H1 (cell line): Measurements from ENCODE around the gene CSAD. TPM values are rescaled to one million over a fixed set of nuclear protein-coding genes. Genes with fewer than 3 reads are reported as not detected.

Experiments
- CTCF ChIA-PET: fragments of 300-600 bp; sonication (Branson Sonifier 250); formaldehyde crosslinking; loops from one replicate; lab custom pipeline; 2021; ENCODE audit not compliant: partially characterized antibody; lab: Charles Lee
- POLR2A ChIA-PET: fragments of 300-600 bp; sonication (Branson Sonifier 250); formaldehyde crosslinking; loops from one replicate; lab custom pipeline; 2021; ENCODE audit warnings: inconsistent platforms; ENCODE audit not compliant: partially characterized antibody; lab: Charles Lee
- DNase-seq, 2 experiments: peaks; one replicate each; pipeline versions ENCODE4 v3.0.0 to v3.0.0-alpha.2; 2010 to 2022; ENCODE audit warnings: low spot score in 2 of 2, low read depth in 1 of 2, mixed read lengths in 1 of 2
- FAIRE-seq: peaks from 2 replicates; lab custom pipeline; 2011; peaks lifted over from hg19 to GRCh38; lab: Jason Lieb, UNC
- H2AFZ ChIP-seq: 2 replicates; pipeline ENCODE4 v1.8.1; 2012; ENCODE audit warnings: low read length, inconsistent platforms
- H2AK5ac ChIP-seq: 2 replicates; pipeline ENCODE4 v1.6.1; 2013; ENCODE audit warnings: low read depth, low read length
- H2BK120ac ChIP-seq: replicated peaks from 2 replicates; pipeline ENCODE3; 2013; ENCODE audit warnings: low read depth, low read length, inconsistent platforms
- H2BK12ac ChIP-seq: 2 replicates; pipeline ENCODE4 v1.6.1; 2013; ENCODE audit warnings: low read depth, low read length
- H2BK15ac ChIP-seq: 2 replicates; pipeline ENCODE4 v1.6.1; 2013; ENCODE audit warnings: low read length
- H2BK20ac ChIP-seq: 2 replicates; pipeline ENCODE4 v1.6.1; 2013; ENCODE audit warnings: low read length
- H2BK5ac ChIP-seq: 2 replicates; pipeline ENCODE4 v1.6.1; 2013; ENCODE audit warnings: low read depth, low read length
- H3K14ac ChIP-seq: 2 replicates; pipeline ENCODE4 v1.6.1; 2013; ENCODE audit warnings: inconsistent platforms; ENCODE audit not compliant: insufficient read length
- H3K18ac ChIP-seq: 2 replicates; pipeline ENCODE4 v1.6.1; 2013; ENCODE audit warnings: low read length; ENCODE audit errors: extremely low read depth
- H3K23ac ChIP-seq: 2 replicates; pipeline ENCODE4 v1.6.1; 2013; ENCODE audit warnings: inconsistent platforms; ENCODE audit not compliant: insufficient read length
- H3K23me2 ChIP-seq: 2 replicates; pipeline ENCODE4 v1.6.1; 2013; ENCODE audit warnings: low read depth, low read length
- H3K27ac ChIP-seq: 2 replicates; pipeline ENCODE4 v1.6.1; 2011; ENCODE audit warnings: low read depth, low read length, inconsistent platforms
- H3K27me3 ChIP-seq, 4 experiments: replicated peaks in 1 of 4; 1 replicate in 1 of 4; 2 replicates in 3 of 4; pipeline versions ENCODE4 v1.6.1 to v1.8.1; 2011 to 2013; ENCODE audit warnings: low read length in 3 of 4, mild to moderate bottlenecking in 3 of 4, inconsistent platforms in 2 of 4, mixed read lengths in 2 of 4, moderate library complexity in 1 of 4; ENCODE audit not compliant: control insufficient read depth in 3 of 4, insufficient read depth in 3 of 4; ENCODE audit errors: extremely low read depth in 1 of 4
- H3K36me3 ChIP-seq, 4 experiments: 2 replicates each; pipeline versions ENCODE4 v1.6.1 to v1.8.1; 2011 to 2013; ENCODE audit warnings: mild to moderate bottlenecking in 4 of 4, low read length in 3 of 4, moderate library complexity in 2 of 4, control low read depth in 1 of 4, inconsistent platforms in 1 of 4; ENCODE audit not compliant: insufficient read depth in 4 of 4, control insufficient read depth in 2 of 4
- H3K4ac ChIP-seq: replicated peaks from 2 replicates; pipeline ENCODE3; 2013; ENCODE audit warnings: low read length, low read depth, mixed read lengths, inconsistent platforms; ENCODE audit not compliant: insufficient read length
- H3K4me1 ChIP-seq, 4 experiments: replicated peaks in 1 of 4; 1 replicate in 1 of 4; 2 replicates in 3 of 4; pipeline versions ENCODE4 v1.6.1 to v1.8.1; 2011 to 2013; ENCODE audit warnings: low read length in 3 of 4, inconsistent platforms in 2 of 4, mixed read lengths in 1 of 4; ENCODE audit not compliant: insufficient read depth in 4 of 4, control insufficient read depth in 3 of 4
- H3K4me2 ChIP-seq, 2 experiments: 2 replicates each; pipeline versions ENCODE4 v1.6.1 to v1.8.1; 2011 to 2013; ENCODE audit warnings: low read depth in 2 of 2, low read length in 2 of 2, control low read depth in 1 of 2, inconsistent platforms in 1 of 2, mild to moderate bottlenecking in 1 of 2; ENCODE audit not compliant: insufficient read depth in 1 of 2
- H3K4me3 ChIP-seq, 4 experiments: fragments of 200-600, 300-600 bp in 1 of 4; sonication (generic), shearing (Covaris generic), sonication (Bioruptor Twin) in 1 of 4; 2 replicates each; pipeline versions ENCODE4 v1.5.1 to v1.8.1; 2011 to 2016; ENCODE audit warnings: low read length in 4 of 4, low read depth in 3 of 4, control low read depth in 2 of 4, inconsistent platforms in 2 of 4, mild to moderate bottlenecking in 2 of 4, mixed read lengths in 1 of 4, moderate library complexity in 1 of 4; ENCODE audit not compliant: insufficient read depth in 2 of 4; ENCODE audit errors: extremely low read depth in 1 of 4
- H3K56ac ChIP-seq: replicated peaks from 2 replicates; pipeline ENCODE3; 2013; ENCODE audit warnings: low read depth, mild to moderate bottlenecking, mixed read lengths, low read length, inconsistent platforms; ENCODE audit not compliant: insufficient read length
- H3K79me1 ChIP-seq: 2 replicates; pipeline ENCODE4 v1.6.1; 2013; ENCODE audit warnings: low read depth, low read length, control low read depth
- H3K79me2 ChIP-seq, 2 experiments: 2 replicates each; pipeline versions ENCODE4 v1.6.1 to v1.8.1; 2012 to 2013; ENCODE audit warnings: low read length in 2 of 2, mild to moderate bottlenecking in 2 of 2, inconsistent platforms in 1 of 2; ENCODE audit not compliant: insufficient read depth in 2 of 2, control insufficient read depth in 1 of 2
- H3K9ac ChIP-seq, 4 experiments: replicated peaks in 1 of 4; 1 replicate in 1 of 4; 2 replicates in 3 of 4; pipeline versions ENCODE4 v1.6.1 to v1.8.1; 2011 to 2013; ENCODE audit warnings: low read depth in 3 of 4, low read length in 3 of 4, control low read depth in 2 of 4, mild to moderate bottlenecking in 2 of 4, moderate library complexity in 2 of 4, inconsistent platforms in 1 of 4; ENCODE audit errors: extremely low read depth in 1 of 4
- H3K9me3 ChIP-seq, 2 experiments: 2 replicates each; pipeline versions ENCODE4 v1.6.1 to v1.8.1; 2012 to 2013; ENCODE audit warnings: mild to moderate bottlenecking in 2 of 2, moderate library complexity in 2 of 2, control low read depth in 1 of 2, inconsistent platforms in 1 of 2, low read depth in 1 of 2, low read length in 1 of 2, mixed read lengths in 1 of 2; ENCODE audit not compliant: insufficient read depth in 2 of 2
- H4K20me1 ChIP-seq, 2 experiments: replicated peaks in 1 of 2; 2 replicates each; pipeline versions ENCODE3 to v1.8.1; 2011 to 2013; ENCODE audit warnings: inconsistent platforms in 2 of 2, low read length in 2 of 2, mild to moderate bottlenecking in 1 of 2; ENCODE audit not compliant: insufficient read depth in 2 of 2, control insufficient read depth in 1 of 2
- H4K5ac ChIP-seq: 2 replicates; pipeline ENCODE4 v1.6.1; 2013; ENCODE audit warnings: low read length, low read depth, mixed read lengths, inconsistent platforms; ENCODE audit not compliant: insufficient read length
- H4K8ac ChIP-seq: 2 replicates; pipeline ENCODE4 v1.8.0; 2013; ENCODE audit warnings: mild to moderate bottlenecking, moderate library complexity, low read length, inconsistent platforms; ENCODE audit not compliant: insufficient read depth; ENCODE audit errors: extremely low read depth
- H4K91ac ChIP-seq: replicated peaks from 2 replicates; pipeline ENCODE3; 2013; ENCODE audit warnings: low read length, mixed read lengths, inconsistent platforms; ENCODE audit not compliant: insufficient read length
- WGBS, 2 experiments: shearing (Covaris generic) in 1 of 2; methylation state at CpG; one replicate each; pipeline versions ENCODE4 v1.1.6 to v1.1.7; 2013 to 2015; ENCODE audit warnings: low lambda C conversion rate in 2 of 2, mixed read lengths in 2 of 2, inconsistent platforms in 1 of 2, low coverage in 1 of 2, missing lambda C conversion rate in 1 of 2; ENCODE audit not compliant: insufficient replicate concordance in 2 of 2, insufficient coverage in 1 of 2, insufficient read length in 1 of 2; ENCODE audit errors: extremely low coverage in 1 of 2, missing lambda C conversion rate in 1 of 2; 5-methylcytosine and 5-hydroxymethylcytosine counted together
- polyA plus RNA-seq, 7 experiments: library from polyadenylated mRNA; depleted of rRNA in 3 of 7; stranded (reverse) in 5 of 7; unstranded in 2 of 7; fragments of >200 nt in 5 of 7; fragments of 200-250 nt in 2 of 7; gene quantifications; 1 replicate in 5 of 7; 2 replicates in 1 of 7; 4 replicates in 1 of 7; pipeline versions ENCODE4 v1.2.1 to v1.2.3, GENCODE V29; 2011 to 2013; ENCODE audit warnings: missing spikeins in 2 of 7, mixed read lengths in 2 of 7
- total RNA-seq: library from RNA; stranded (reverse); fragmentation: NEBNext Ultra II Directional; extraction: Animal tissue kit (Norgen Biotek cat#: 25700); gene quantifications from 2 replicates; pipeline ENCODE4 v1.2.1, GENCODE V29; 2021

CSAD gene
- total and polyA plus RNA-seq, 2 of the 8 experiments (the other 6 are each of a cell fraction or from before 2014, with no cell fraction given): 8.8 to 11.3 TPM

- POLR2A ChIA-PET: interaction anchor here (0.9 to 1.1 kb wide), 3 partner anchors 41 to 136 kb away, joined by 4 to 5 read pairs (median 4); partner anchors contain the start of gene AAAS
- H2BK20ac ChIP-seq: no peak overlapping the region
- no peak overlapping the region for H2BK12ac ChIP-seq
- no peaks in the 10 kb centered on the region for H3K9me3 ChIP-seq
- CTCF ChIA-PET: interaction anchor here (0.7 to 11.1 kb wide), 11 partner anchors 8 to 136 kb away, joined by 3 to 164 read pairs (median 5); partner anchors contain the start of genes AAAS and ITGB7
- no peak overlapping the region for H3K4me3 ChIP-seq
- no peak overlapping the region; the same call in 1 of the 2 replicates for H4K8ac ChIP-seq
- DNase-seq: no peak
- H3K27me3 ChIP-seq: no peaks in the 10 kb centered on the region
- H3K23ac ChIP-seq: no peak overlapping the region
- H2BK15ac ChIP-seq: no peak overlapping the region
- peaks cover 2% of the 10 kb centered on the region; the same call in 1 of the 2 replicates for H3K79me1 ChIP-seq
- no peak for FAIRE-seq
- 84% methylated on average over 3 of the region's 3 CpGs; no CpG with 5 or more reads in 1 of the 2 experiments for WGBS, 2 experiments
- no peak overlapping the region for H3K4ac ChIP-seq
- peaks cover 12 to 56% (median 36%) of the 10 kb centered on the region in 4 experiments for H3K36me3 ChIP-seq
- H3K18ac ChIP-seq: no peak overlapping the region
- H2AFZ ChIP-seq: no peak overlapping the region
- no peak overlapping the region for H3K27ac ChIP-seq
- no peak overlapping the region for H4K91ac ChIP-seq
- H4K5ac ChIP-seq: no peak overlapping the region
- H3K14ac ChIP-seq: no peak overlapping the region
- H3K4me1 ChIP-seq: peaks cover 0 to 10% (median 7%) of the 10 kb centered on the region in 4 experiments; a peak in 5 of 7 replicates
- H2BK120ac ChIP-seq: no peak overlapping the region
- no peak overlapping the region for H3K9ac ChIP-seq
- peaks cover 2 to 13% of the 10 kb centered on the region in 2 experiments for H4K20me1 ChIP-seq
- H2AK5ac ChIP-seq: no peak overlapping the region
- no peak overlapping the region for H2BK5ac ChIP-seq
- no peak overlapping the region for H3K56ac ChIP-seq
- H3K23me2 ChIP-seq: peaks cover 1% of the 10 kb centered on the region; the same call in 1 of the 2 replicates
- no peak overlapping the region for H3K4me2 ChIP-seq
- peaks cover 0 to 11% of the 10 kb centered on the region in 2 experiments; a peak in 2 of 4 replicates for H3K79me2 ChIP-seq
Observed at GRCh38 chr12:53185582-53186153, 4.9 kb upstream of the CSAD start.
